GM06990 (cell line): ENCODE results near the gene AMH.

Source experiments
- DNase-seq: peaks from one replicate; pipeline ENCODE4 v3.0.0-alpha.2; 2011; ENCODE audit not compliant: insufficient read length; ENCODE audit errors: extremely low read depth
- H3K27me3 ChIP-seq: replicated peaks from 2 replicates; pipeline ENCODE4 v1.6.0; 2011; ENCODE audit warnings: low read length; ENCODE audit not compliant: control insufficient read depth, insufficient read depth
- H3K36me3 ChIP-seq: 2 replicates; pipeline ENCODE4 v1.5.1; 2011; ENCODE audit warnings: low read length; ENCODE audit not compliant: control insufficient read depth, insufficient read depth
- H3K4me3 ChIP-seq: replicated peaks from 2 replicates; pipeline ENCODE4 v1.5.1; 2011; ENCODE audit warnings: low read depth, mild to moderate bottlenecking, control low read depth, low read length
- CTCF ChIP-seq: IDR thresholded peaks from 2 replicates; pipeline ENCODE4 v1.5.1; 2011; ENCODE audit warnings: low read length, control low read depth, mild to moderate bottlenecking, inconsistent platforms; ENCODE audit not compliant: insufficient read depth, poor library complexity, severe bottlenecking

The AMH gene

GRCh38 chr19:2247433-2248101 lies 1.6 kb upstream of the AMH start:
- Histone ChIP-seq H3K36me3 (peaks cover 44% of the 10 kb centered on the region), H3K4me3 (no peak overlapping the region), H3K27me3 (no peaks in the 10 kb centered on the region; the same call in 1 of the 2 replicates)
- no peak for DNase-seq
- TF ChIP-seq CTCF: no peak

- no peak for DNase-seq
- Histone ChIP-seq H3K27me3 (no peaks in the 10 kb centered on the region; the same call in 1 of the 2 replicates), H3K4me3 (no peak overlapping the region), H3K36me3 (peaks cover 38% of the 10 kb centered on the region)
- TF ChIP-seq CTCF: no peak
Measured at GRCh38 chr19:2248136-2249009, 750 bp upstream of the AMH start.

- Histone ChIP-seq H3K4me3 (no peak overlapping the region), H3K27me3 (no peaks in the 10 kb centered on the region; the same call in 1 of the 2 replicates), H3K36me3 (peaks cover 23% of the 10 kb centered on the region)
- no peak for TF ChIP-seq CTCF
- no peak for DNase-seq
Measured at GRCh38 chr19:2249880-2250765, 1.0 kb downstream of the AMH start.

GRCh38 chr19:2250766-2251105 lies 1.6 kb downstream of the AMH start:
- TF ChIP-seq CTCF: no peak
- H3K36me3 ChIP-seq: peaks cover 17% of the 10 kb centered on the region
- no peaks in the 10 kb centered on the region; the same call in 1 of the 2 replicates for H3K27me3 ChIP-seq
- no peak overlapping the region for H3K4me3 ChIP-seq
- DNase-seq: no peak

GRCh38 chr19:2251106-2252054 lies 2.3 kb downstream of the AMH start:
- DNase-seq: no peak
- H3K27me3 ChIP-seq: no peaks in the 10 kb centered on the region; the same call in 1 of the 2 replicates
- TF ChIP-seq CTCF: no peak
- no peak overlapping the region for H3K4me3 ChIP-seq
- H3K36me3 ChIP-seq: peaks cover 11% of the 10 kb centered on the region
